Lower leg skin (tissue), 4 donors: ENCODE data around the gene CTSH. TPM values are rescaled to one million over a fixed set of nuclear protein-coding genes. Genes with fewer than 3 reads are reported as not detected.
A peak's percentile ranks its signal among the peaks of the same experiment; 100 is the strongest.
"Not testable (repeated sequence)": the region's sequence is repeated elsewhere in the genome, so short reads cannot be mapped to it uniquely, and the experiment has no call there.

ENCODE experiments used
- DNase-seq, 2 donors: peaks; one replicate each; pipeline ENCODE4 v3.0.0-alpha.2; 2019; ENCODE audit warnings: low spot score in 2 of 2
- H3K4me3 ChIP-seq: fragments of 200-600 bp; sonication (generic); 2 replicates; pipeline ENCODE4 v1.5.1; 2017; ENCODE audit warnings: mild to moderate bottlenecking, low read depth; ENCODE audit not compliant: poor library complexity, severe bottlenecking
- CTCF ChIP-seq, 3 donors: fragments of 450-650 bp; IDR thresholded peaks; one replicate each; pipeline ENCODE4 v1.5.1; 2016; ENCODE audit warnings: antibody characterized with exemption in 3 of 3, mild to moderate bottlenecking in 3 of 3, moderate library complexity in 2 of 3
- POLR2A ChIP-seq, 2 donors: fragments of 450-650 bp; IDR thresholded peaks; one replicate each; pipeline ENCODE4 v1.6.1; 2016 to 2017; ENCODE audit warnings: antibody characterized with exemption in 2 of 2, mild to moderate bottlenecking in 1 of 2, moderate library complexity in 1 of 2
- WGBS, 2 donors: methylation state at CpG; one replicate each; pipeline ENCODE4 v1.1.5; 2018; 5-methylcytosine and 5-hydroxymethylcytosine counted together
- intact Hi-C: fragments of 100-400 bp; cut with DNase I; formaldehyde crosslinking; loops from one replicate; pipeline ENCODE4 v1.15.0; 2023; ENCODE audit warnings: low total_unique reads
- total RNA-seq, 4 donors: library from RNA; depleted of rRNA; stranded (reverse); fragments of >200 nt; gene quantifications; one replicate each; pipeline ENCODE4 v1.1.0, GENCODE V29; 2016

Gene CTSH
- total RNA-seq, 4 donors from 2014 or later = 213 to 518 (median 291) TPM

DNA sequence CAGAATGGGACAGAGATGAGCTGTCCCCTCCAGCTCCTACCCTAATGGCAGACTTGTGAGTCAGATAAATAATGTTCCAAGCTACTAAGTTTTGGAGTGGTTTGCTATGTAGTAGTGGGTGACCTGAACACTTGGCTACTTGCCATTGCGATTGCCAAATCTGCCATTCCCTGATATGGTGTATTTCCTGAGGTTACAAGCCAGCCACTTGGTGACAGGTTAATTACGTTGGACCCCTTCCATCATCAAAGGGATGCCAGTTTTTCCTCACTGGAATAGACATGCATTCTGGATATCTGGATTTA, 38.6 kb downstream of the CTSH start:
- DNase-seq = peak in 1 of 2 donors; percentile 84
- 67 to 74% methylated on average over 2 of the region's 2 CpGs for WGBS, 2 donors
- TF ChIP-seq POLR2A (IDR thresholded peaks at IDR 0.05) (no peak), CTCF (IDR thresholded peaks at IDR 0.05) (no peak)
- intact Hi-C loops = no loop called here
- H3K4me3 ChIP-seq = no peak overlapping the region

DNA sequence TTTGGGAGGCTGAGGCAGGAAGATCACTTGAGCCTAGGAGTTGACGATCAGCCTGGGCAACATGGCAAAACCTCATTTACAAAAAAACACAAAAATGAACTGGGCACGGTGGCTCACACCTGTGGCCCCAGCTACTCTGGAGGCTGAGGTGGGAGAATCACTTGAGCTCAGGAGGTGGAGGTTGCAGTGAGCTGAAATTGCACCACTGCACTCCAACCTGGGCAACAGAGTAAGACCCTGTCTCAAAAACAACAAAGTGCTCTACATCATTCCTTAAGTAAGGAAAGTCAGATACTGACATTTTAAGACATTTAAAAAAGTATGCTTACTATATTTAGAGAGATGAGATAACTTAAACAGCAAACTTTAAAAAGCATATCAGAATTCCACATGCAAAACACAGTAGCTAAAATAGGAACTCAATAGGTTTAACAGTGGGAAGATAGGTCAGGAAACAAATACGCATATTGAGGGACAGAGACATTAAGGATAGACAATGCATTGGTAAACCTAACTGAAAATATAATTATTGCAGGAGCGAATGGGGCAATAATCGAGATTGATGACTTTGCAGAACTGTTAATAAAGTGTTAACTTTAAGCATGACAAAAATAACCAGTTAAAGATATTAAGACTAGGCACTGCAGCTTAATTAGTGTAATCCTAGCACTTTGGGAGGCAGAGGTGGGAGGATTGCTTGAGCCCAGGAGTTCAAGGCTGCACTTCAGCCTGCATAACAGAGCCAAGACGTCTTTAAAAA, 40.1 kb downstream of the CTSH start:
- no peak for TF ChIP-seq POLR2A (IDR thresholded peaks at IDR 0.05)
- TF ChIP-seq CTCF (IDR thresholded peaks at IDR 0.05) = no peak
- 83% methylated on average over 6 of the region's 6 CpGs for WGBS, 2 donors
- intact Hi-C loops = no loop called here

DNA sequence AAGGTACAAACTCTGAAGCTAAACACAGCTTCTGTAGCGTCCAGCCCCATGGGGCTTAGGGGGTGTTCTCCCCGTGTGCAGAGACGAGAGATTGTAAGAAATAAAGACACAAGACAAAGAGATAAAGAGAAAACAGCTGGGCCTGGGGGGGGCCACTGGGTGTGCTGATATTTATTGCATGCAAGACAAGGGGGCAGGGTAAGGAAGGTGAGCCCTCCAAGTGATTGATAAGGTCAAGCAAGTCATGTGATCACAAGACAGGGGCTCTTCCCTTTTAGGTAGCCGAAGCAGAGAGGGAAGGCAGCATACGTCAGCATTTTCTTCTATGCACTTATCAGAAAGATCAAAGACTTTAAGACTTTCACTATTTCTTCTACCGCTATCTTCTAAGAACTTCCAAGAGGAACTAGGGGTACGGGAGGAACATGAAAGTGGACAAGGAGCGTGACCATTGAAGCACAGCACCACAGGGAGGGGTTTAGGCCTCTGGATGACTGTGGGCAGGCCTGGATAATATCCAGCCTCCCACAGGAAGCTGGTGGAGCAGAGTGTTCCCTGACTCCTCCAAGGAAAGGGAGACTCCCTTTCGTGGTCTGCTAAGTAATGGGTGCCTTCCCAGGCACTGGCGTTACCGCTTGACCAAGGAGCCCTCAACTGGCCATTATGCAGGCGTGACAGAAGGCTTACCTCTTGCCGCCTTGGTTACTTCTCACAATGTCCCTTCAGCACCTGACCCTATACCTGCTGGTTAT, 42.4 kb downstream of the CTSH start:
- DNase-seq = peak in 1 of 2 donors; percentile 66

More for the DNA sequence above, 40.1 kb downstream of the CTSH start:
- no peak for DNase-seq
- H3K4me3 ChIP-seq = no peak overlapping the region

DNA sequence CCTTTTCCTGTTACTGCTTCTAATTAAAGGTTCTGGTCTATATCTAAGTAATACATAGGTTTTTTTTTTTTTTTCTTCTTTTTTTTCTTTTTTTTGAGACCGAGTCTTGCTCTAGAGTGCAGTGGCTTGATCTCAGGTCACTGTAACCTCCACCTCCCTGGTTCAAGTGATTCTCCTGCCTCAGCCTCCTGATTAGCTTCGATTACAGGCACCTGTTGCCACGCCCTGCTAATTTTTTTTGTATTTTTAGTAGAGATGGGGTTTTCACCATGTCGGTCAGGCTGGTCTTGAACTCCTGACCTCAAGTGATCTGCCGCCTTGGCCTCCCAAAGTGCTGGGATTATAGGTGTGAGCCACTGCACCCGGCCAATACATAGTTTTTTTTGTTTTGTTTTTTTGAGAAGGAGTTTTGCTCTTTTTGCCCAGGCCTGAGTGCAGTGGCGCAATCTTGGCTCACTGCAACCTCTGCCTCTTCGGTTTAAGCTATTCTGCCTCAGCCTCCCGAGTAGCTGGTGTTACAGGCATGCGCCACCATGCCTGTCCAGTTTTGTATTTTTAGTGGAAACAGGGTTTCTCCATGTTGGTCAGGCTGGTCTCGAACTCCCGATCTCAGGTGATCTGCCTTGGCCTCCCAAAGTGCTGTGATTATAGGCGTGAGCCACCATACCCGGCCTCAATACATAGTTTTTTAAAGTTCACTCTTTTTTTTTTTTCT, 43.9 kb downstream of the CTSH start:
- intact Hi-C loops, H3K4me3 ChIP-seq, DNase-seq: not testable (repeated sequence)
- WGBS, 2 donors = 94 to 95% methylated on average over 14 of the region's 14 CpGs

More for the DNA sequence above, 42.4 kb downstream of the CTSH start:
- intact Hi-C loops, H3K4me3 ChIP-seq: not testable (repeated sequence)
- WGBS, 2 donors = 77 to 80% methylated on average over 13 of the region's 13 CpGs

GRCh38 chr15:78898540-78898939, 46.3 kb downstream of the CTSH start:
- TF ChIP-seq POLR2A (IDR thresholded peaks at IDR 0.05) (no peak), CTCF (IDR thresholded peaks at IDR 0.05) (no peak)
- DNase-seq = no peak
- no peak overlapping the region for H3K4me3 ChIP-seq
- intact Hi-C loops = no loop called here
- WGBS, 2 donors = 79 to 84% methylated on average over 4 of the region's 4 CpGs

DNA sequence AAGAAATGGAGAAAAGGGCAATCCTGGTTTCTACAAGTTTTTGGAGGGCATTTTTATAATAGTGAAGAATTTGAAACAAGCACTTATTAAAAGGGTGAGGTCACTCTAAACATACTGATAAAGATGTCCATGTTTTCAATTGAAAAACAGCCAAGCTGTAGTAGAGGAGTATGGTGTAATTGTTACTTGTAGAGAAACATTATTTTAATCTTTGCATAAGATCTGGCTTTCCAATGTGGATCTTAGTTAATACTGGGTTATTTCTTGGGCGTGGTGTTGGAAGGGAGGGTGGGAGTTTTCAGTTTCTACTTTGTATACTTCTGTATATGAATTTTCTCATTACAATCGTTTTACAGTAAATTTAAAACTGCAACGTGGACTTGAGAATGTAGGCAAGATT, 49.4 kb downstream of the CTSH start:
- no peak overlapping the region for H3K4me3 ChIP-seq
- DNase-seq = no peak
- intact Hi-C loops = no loop called here
- TF ChIP-seq POLR2A (IDR thresholded peaks at IDR 0.05) = no peak
- no peak for TF ChIP-seq CTCF (IDR thresholded peaks at IDR 0.05)
- WGBS, 2 donors = 84% methylated on average over 3 of the region's 3 CpGs
